A549 treated with Mapracorat at 1 μM for 4 hours (cell line): ENCODE measurements around the gene SCYGR7. TPM values are rescaled to one million over a fixed set of nuclear protein-coding genes. Genes with fewer than 3 reads are reported as not detected.

Experiments used
- total RNA-seq: library from RNA; stranded (reverse); fragments of 200-300 nt; extraction: Qiagen RNA extraction; gene quantifications from 5 replicates; pipeline ENCODE4 v1.2.3, GENCODE V29; 2022

SCYGR7 gene
- not detected in 5 replicates for total RNA-seq

DNA sequence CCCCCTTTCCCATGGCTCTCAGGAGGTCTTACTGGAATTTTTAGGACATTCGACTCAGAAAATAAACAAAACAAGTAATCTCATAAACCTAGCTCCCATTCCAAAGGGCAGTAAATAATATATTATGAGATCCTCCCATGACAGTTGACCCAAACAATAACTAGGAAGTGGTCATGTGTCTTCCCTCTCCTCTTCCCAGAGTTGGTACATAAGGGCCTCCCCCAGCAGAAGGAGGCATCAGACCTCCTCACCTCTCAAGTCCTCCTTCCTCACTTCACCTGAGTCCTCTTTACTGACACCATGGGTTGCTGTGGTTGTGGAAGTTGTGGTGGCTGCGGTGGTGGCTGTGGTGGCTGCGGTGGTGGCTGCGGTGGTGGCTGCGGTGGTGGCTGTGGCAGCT lies at the start of gene SCYGR7:
TSS of gene SCYGR7 (plus strand) at position 301 of the 400 bp plus-strand sequence. CDS start at position 301, 0 bp downstream.

DNA sequence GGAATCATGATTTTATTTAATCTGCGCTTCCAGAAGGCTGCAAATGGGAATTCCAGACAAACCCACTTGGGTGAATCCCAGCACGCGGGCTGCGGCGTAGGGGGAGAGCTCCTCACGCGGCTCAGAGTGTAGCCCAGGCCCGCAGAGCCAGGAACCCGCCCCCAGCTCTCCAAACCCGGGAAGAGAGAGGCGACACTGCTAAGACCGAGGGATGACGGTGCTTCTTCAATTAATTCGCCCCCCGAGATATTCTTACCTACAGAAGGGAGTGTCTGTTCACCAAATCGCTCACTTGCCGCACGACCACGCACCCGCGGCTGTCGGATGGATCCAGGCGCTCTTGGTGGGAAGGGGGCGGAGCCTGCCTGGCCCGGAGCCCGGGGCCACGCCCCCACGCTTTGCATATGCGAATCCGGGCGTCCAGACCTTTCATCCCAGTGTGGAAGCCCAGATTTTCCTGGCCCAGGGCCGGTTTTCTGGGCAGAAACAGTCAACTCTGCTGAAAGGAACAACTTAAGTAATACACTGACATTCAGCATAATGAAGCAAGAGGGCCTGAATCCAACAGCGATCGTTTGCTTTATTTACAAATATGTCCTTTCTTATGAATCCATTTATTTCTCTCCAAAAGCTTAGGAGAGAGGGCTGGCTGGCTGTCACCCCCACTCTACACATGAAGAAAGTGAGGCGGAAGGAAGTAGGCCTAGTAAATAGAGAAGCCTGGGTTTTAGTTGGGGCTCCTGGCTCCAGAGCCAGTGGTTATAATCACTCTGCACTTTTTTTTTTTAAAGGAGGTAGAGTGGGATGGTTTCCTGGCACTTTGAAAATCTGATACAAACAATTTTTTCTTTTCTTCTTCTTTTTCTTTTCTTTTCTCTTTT lies 10.2 kb upstream of the SCYGR7 start, which contains the start of gene SLC19A3:
TSS of gene SLC19A3 (minus strand) at position 342 of the 881 bp plus-strand sequence. CDS start 15,710 bp downstream, outside the sequence.

GRCh38 chr2:227724394-227725039 lies 3.6 kb upstream of the SCYGR7 start, which contains the start of gene SCYGR6:
Gene SCYGR6 (minus strand): TSS chr2:227724757. CDS start chr2:227724757, 0 bp downstream.

GRCh38 chr2:227745594-227745993 lies 17.5 kb downstream of the SCYGR7 start, which contains the start of gene SCYGR8:
Gene SCYGR8 (plus strand): TSS chr2:227745894. CDS start chr2:227745894, 0 bp downstream.

Other genes starting within 250 kb of the SCYGR7 start
- gene SCYGR2, start 129.4 kb upstream of the SCYGR7 start, total RNA-seq = not detected in 5 replicates
- not detected in 5 replicates for gene SCYGR3, start 113.5 kb upstream of the SCYGR7 start, total RNA-seq
- not detected in 5 replicates for gene SCYGR4, start 110.8 kb upstream of the SCYGR7 start, total RNA-seq
- gene SCYGR5, start 61.5 kb upstream of the SCYGR7 start, total RNA-seq = not detected in 5 replicates
- 2.6 to 3.7 TPM (median 2.9 TPM) in 5 replicates for gene SLC19A3, start 10.3 kb upstream of the SCYGR7 start, total RNA-seq
- not detected in 5 replicates for gene SCYGR6, start 3.6 kb upstream of the SCYGR7 start, total RNA-seq
- not detected in 5 replicates for gene SCYGR8, start 17.6 kb downstream of the SCYGR7 start, total RNA-seq
- gene CCL20, start 85.5 kb downstream of the SCYGR7 start, total RNA-seq = 4.2 to 9.2 TPM (median 6.9 TPM) in 5 replicates
- gene DAW1, start 143.3 kb downstream of the SCYGR7 start, total RNA-seq = 2.3 to 3.2 TPM (median 2.6 TPM) in 5 replicates